ENCODE data around the gene TMPRSS3. TPM values are rescaled to one million over a fixed set of nuclear protein-coding genes. Genes with fewer than 3 reads are reported as not detected.

Gene TMPRSS3
- polyA plus RNA-seq, 1 experiment, result not detected

- POLR2A ChIA-PET, result no interaction called here
These were observed 42.7 kb upstream of the TMPRSS3 start for GRCh38 chr21:42438316-42439205.

GRCh38 chr21:42437786-42438185 is 41.9 kb upstream of the TMPRSS3 start:
- peaks cover 31% of the 10 kb centered on the region for H3K9me3 ChIP-seq (ENCODE audit: control insufficient read depth, insufficient read depth, low read length)
- H3K4me3 ChIP-seq (ENCODE audit: low read depth, low read length), result no peak overlapping the region
- CTCF ChIA-PET, result no interaction called here
- TF ChIP-seq, protein P1, sequence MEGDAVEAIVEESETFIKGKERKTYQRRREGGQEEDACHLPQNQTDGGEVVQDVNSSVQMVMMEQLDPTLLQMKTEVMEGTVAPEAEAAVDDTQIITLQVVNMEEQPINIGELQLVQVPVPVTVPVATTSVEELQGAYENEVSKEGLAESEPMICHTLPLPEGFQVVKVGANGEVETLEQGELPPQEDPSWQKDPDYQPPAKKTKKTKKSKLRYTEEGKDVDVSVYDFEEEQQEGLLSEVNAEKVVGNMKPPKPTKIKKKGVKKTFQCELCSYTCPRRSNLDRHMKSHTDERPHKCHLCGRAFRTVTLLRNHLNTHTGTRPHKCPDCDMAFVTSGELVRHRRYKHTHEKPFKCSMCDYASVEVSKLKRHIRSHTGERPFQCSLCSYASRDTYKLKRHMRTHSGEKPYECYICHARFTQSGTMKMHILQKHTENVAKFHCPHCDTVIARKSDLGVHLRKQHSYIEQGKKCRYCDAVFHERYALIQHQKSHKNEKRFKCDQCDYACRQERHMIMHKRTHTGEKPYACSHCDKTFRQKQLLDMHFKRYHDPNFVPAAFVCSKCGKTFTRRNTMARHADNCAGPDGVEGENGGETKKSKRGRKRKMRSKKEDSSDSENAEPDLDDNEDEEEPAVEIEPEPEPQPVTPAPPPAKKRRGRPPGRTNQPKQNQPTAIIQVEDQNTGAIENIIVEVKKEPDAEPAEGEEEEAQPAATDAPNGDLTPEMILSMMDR (IDR thresholded peaks at IDR 0.05; ENCODE audit: low read depth, low read length), result no peak
- DNase-seq (ENCODE audit: low read depth, low spot score), result no peak
- H3K27ac ChIP-seq (ENCODE audit: low read depth, low read length), result no peak overlapping the region
- H3K27me3 ChIP-seq (ENCODE audit: control insufficient read depth, insufficient read depth, low read length), result no peaks in the 10 kb centered on the region
- POLR2A ChIA-PET, result no interaction called here

More at GRCh38 chr21:42438316-42439205, 42.7 kb upstream of the TMPRSS3 start:
- Histone ChIP-seq H3K9me3 (ENCODE audit: control insufficient read depth, insufficient read depth, low read length) (peaks cover 35% of the 10 kb centered on the region), H3K4me3 (ENCODE audit: low read depth, low read length) (no peak overlapping the region), H3K27ac (ENCODE audit: low read depth, low read length) (no peak overlapping the region), H3K27me3 (ENCODE audit: control insufficient read depth, insufficient read depth, low read length) (no peaks in the 10 kb centered on the region)
- CTCF ChIA-PET, result no interaction called here
- no peak for DNase-seq (ENCODE audit: low read depth, low spot score)
- TF ChIP-seq, protein P1 (IDR thresholded peaks at IDR 0.05; ENCODE audit: low read depth, low read length), result no peak

DNA sequence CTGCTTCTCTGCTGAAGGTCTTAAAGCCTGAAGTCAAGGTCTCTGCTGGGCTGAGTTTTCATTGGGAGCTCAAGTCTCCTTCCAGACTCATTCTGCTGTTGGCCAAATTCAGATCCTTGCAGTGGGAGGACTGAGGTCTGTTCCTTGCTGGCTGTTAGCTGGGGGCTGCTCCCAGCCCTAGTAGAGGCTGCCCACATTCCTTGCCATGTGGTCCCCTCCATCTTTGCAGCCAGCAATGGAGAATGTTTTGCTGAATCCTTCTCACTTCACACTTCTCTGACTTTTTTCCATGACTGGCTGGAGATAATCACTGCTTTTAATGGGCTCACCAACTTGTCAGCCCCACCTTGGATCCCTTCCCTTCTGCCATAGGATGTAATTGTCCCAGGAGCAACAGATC is 41.1 kb upstream of the TMPRSS3 start:
- TF ChIP-seq, protein P1 (IDR thresholded peaks at IDR 0.05; ENCODE audit: low read depth, low read length), result no peak
- DNase-seq (ENCODE audit: low read depth, low spot score), result no peak
- H3K9me3 ChIP-seq (ENCODE audit: control insufficient read depth, insufficient read depth, low read length), result peaks cover 31% of the 10 kb centered on the region
- H3K4me3 ChIP-seq (ENCODE audit: low read depth, low read length), result no peak overlapping the region
- no peaks in the 10 kb centered on the region for H3K27me3 ChIP-seq (ENCODE audit: control insufficient read depth, insufficient read depth, low read length)
- ChIA-PET CTCF (no interaction called here), POLR2A (no interaction called here)
- H3K27ac ChIP-seq (ENCODE audit: low read depth, low read length), result no peak overlapping the region

DNA sequence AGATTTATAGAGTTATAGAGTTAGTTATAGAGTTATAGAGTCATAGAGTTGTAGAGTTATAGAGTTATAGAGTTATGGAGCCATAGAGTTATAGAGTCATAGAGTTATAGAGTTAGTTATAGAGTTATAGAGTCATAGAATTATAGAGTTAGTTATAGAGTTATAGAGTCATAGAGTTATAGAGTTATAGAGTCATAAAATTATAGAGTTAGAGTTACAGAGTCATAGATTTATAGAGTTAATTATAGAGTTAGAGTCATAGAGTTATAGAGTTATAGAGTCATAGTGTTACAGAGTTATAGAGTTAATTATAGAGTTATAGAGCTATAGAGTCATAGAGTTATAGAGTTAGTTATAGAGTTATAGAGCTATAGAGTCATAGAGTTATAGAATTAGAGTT is 40.0 kb upstream of the TMPRSS3 start:
- POLR2A ChIA-PET, result no interaction called here
- Histone ChIP-seq H3K9me3 (ENCODE audit: control insufficient read depth, insufficient read depth, low read length) (peaks cover 36% of the 10 kb centered on the region), H3K4me3 (ENCODE audit: low read depth, low read length) (no peak overlapping the region), H3K27ac (ENCODE audit: low read depth, low read length) (no peak overlapping the region), H3K27me3 (ENCODE audit: control insufficient read depth, insufficient read depth, low read length) (no peaks in the 10 kb centered on the region)
- CTCF ChIA-PET, result no interaction called here
- no peak for DNase-seq (ENCODE audit: low read depth, low spot score)
- TF ChIP-seq, protein P1 (IDR thresholded peaks at IDR 0.05; ENCODE audit: low read depth, low read length), result no peak

DNA sequence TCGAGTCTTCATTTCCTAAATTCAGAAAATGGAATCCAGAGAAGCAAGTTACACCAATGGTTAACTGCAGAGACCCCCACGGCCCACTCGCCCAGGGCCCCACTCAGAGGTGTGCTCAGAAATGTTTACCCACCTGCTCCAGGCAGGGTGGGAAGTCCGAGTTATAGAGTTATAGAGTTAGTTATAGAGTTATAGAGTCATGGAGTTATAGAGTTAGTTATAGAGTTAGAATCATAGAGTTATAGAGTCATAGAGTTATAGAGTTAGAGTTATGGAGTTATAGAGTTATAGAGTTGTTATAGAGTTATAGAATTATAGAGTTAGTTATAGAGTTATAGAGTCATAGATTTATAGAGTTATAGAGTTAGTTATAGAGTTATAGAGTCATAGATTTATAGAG is 39.5 kb upstream of the TMPRSS3 start:
- TF ChIP-seq, protein P1 (IDR thresholded peaks at IDR 0.05; ENCODE audit: low read depth, low read length), result no peak
- Histone ChIP-seq H3K27me3 (ENCODE audit: control insufficient read depth, insufficient read depth, low read length) (no peaks in the 10 kb centered on the region), H3K4me3 (ENCODE audit: low read depth, low read length) (no peak overlapping the region), H3K9me3 (ENCODE audit: control insufficient read depth, insufficient read depth, low read length) (peaks cover 39% of the 10 kb centered on the region), H3K27ac (ENCODE audit: low read depth, low read length) (no peak overlapping the region)
- ChIA-PET CTCF (no interaction called here), POLR2A (no interaction called here)
- no peak for DNase-seq (ENCODE audit: low read depth, low spot score)
